HCT116 (cell line): ENCODE results near the gene PAIP1. TPM values are rescaled to one million over a fixed set of nuclear protein-coding genes. Genes with fewer than 3 reads are reported as not detected.

Experiments used
- ATAC-seq: fragments of 200-7000 bp; cut with Tn5 transposase; 2 replicates; pipeline ENCODE4 v1.9.1; 2020; ENCODE audit warnings: mild to moderate bottlenecking, moderate library complexity
- BruUV-seq: library from RNA; stranded (reverse); fragments of 400-500 nt; replicated peaks from 2 replicates; lab custom pipeline; 2021; lab: Mats Ljungman, UMichigan
- CTCF ChIA-PET: fragments of 300-600 bp; sonication (Branson Sonifier 250); formaldehyde crosslinking; loops from one replicate; lab custom pipeline; 2021; ENCODE audit warnings: antibody characterized with exemption; lab: Charles Lee
- POLR2A ChIA-PET: fragments of 300-600, 350-600 bp; sonication (Branson Sonifier 250); formaldehyde crosslinking; loops from one replicate; lab custom pipeline; 2021; ENCODE audit warnings: antibody characterized with exemption; lab: Charles Lee
- RAD21 ChIA-PET, 2 experiments: fragments of 300-600 bp; sonication (Branson Sonifier 250); formaldehyde crosslinking; loops; one replicate each; lab custom pipeline; 2023; ENCODE audit warnings: low total read pairs in 2 of 2; ENCODE audit not compliant: uncharacterized antibody in 2 of 2, unreplicated experiment in 2 of 2, low non-redundant PET in 1 of 2; lab: Charles Lee
- DNase-seq: peaks from one replicate; pipeline ENCODE4 v3.0.0-alpha.2; 2010; ENCODE audit warnings: low read depth, low spot score
- H2AFZ ChIP-seq: fragments of 200-600 bp; shearing (Covaris generic), sonication (generic); 2 replicates; pipeline ENCODE4 v1.6.1; 2017; ENCODE audit warnings: low read depth, mixed run types, mixed read lengths, antibody characterized with exemption, low read length; ENCODE audit not compliant: poor library complexity, severe bottlenecking
- H3K27ac ChIP-seq: 2 replicates; pipeline ENCODE4 v1.5.1; 2012; ENCODE audit warnings: low read depth, low read length
- H3K27me3 ChIP-seq: fragments of 200-600 bp; sonication (generic); 2 replicates; pipeline ENCODE4 v1.6.1; 2016; ENCODE audit warnings: mixed run types, low read length, mixed read lengths; ENCODE audit not compliant: insufficient read depth
- H3K36me3 ChIP-seq, 2 experiments: fragments of 200-500 bp in 1 of 2; fragments of 200-600 bp in 1 of 2; sonication (Bioruptor generic) in 1 of 2; sonication (generic) in 1 of 2; 2 replicates each; pipeline versions ENCODE4 v1.5.1 to v1.6.1; 2014 to 2016; ENCODE audit warnings: low read length in 2 of 2, inconsistent platforms in 1 of 2, mixed read lengths in 1 of 2, mixed run types in 1 of 2; ENCODE audit not compliant: insufficient read depth in 2 of 2, control insufficient read depth in 1 of 2
- H3K4me1 ChIP-seq, 2 experiments: fragments of 200-600 bp in 1 of 2; sonication (generic) in 1 of 2; 2 replicates each; pipeline versions ENCODE4 v1.5.1 to v1.6.1; 2012 to 2017; ENCODE audit warnings: low read length in 2 of 2, inconsistent platforms in 1 of 2, mild to moderate bottlenecking in 1 of 2, mixed read lengths in 1 of 2, mixed run types in 1 of 2, moderate library complexity in 1 of 2; ENCODE audit not compliant: insufficient read depth in 2 of 2, control insufficient read depth in 1 of 2
- H3K4me2 ChIP-seq: fragments of 200-600 bp; sonication (generic); 2 replicates; pipeline ENCODE4 v1.6.1; 2017; ENCODE audit warnings: mixed run types, low read length, mixed read lengths
- H3K4me3 ChIP-seq, 2 experiments: fragments of 200-600 bp in 1 of 2; sonication (generic) in 1 of 2; replicated peaks in 1 of 2; 2 replicates each; pipeline ENCODE4 v1.5.1; 2011 to 2016; ENCODE audit warnings: low read length in 2 of 2, control low read depth in 1 of 2, low read depth in 1 of 2, mild to moderate bottlenecking in 1 of 2, mixed read lengths in 1 of 2, mixed run types in 1 of 2
- H3K79me2 ChIP-seq: fragments of 200-600 bp; sonication (generic); 2 replicates; pipeline ENCODE4 v1.6.1; 2017; ENCODE audit warnings: mild to moderate bottlenecking, mixed run types, low read length, moderate library complexity, mixed read lengths; ENCODE audit not compliant: insufficient read depth
- H3K9ac ChIP-seq: fragments of 200-600 bp; sonication (generic); 2 replicates; pipeline ENCODE4 v1.6.1; 2016; ENCODE audit warnings: low read length, mixed read lengths
- H3K9me2 ChIP-seq: fragments of 200-600 bp; sonication (generic), shearing (Covaris generic); 2 replicates; pipeline ENCODE4 v1.6.1; 2017; ENCODE audit warnings: mixed run types, mild to moderate bottlenecking, moderate library complexity; ENCODE audit not compliant: insufficient read depth
- H3K9me3 ChIP-seq, 2 experiments: fragments of 200-500 bp in 1 of 2; fragments of 200-600 bp in 1 of 2; sonication (Bioruptor generic) in 1 of 2; sonication (generic) in 1 of 2; 2 replicates each; pipeline ENCODE4 v1.6.1; 2014 to 2017; ENCODE audit warnings: low read length in 2 of 2, mixed read lengths in 2 of 2, inconsistent platforms in 1 of 2, low read depth in 1 of 2, mild to moderate bottlenecking in 1 of 2, mixed run types in 1 of 2, moderate library complexity in 1 of 2; ENCODE audit not compliant: control insufficient read depth in 1 of 2, insufficient read depth in 1 of 2
- H4K20me1 ChIP-seq: fragments of 200-600 bp; sonication (generic), shearing (Covaris generic); 2 replicates; pipeline ENCODE4 v1.6.1; 2017; ENCODE audit warnings: mixed run types, mild to moderate bottlenecking, moderate library complexity; ENCODE audit not compliant: insufficient read depth
- CBX3 ChIP-seq: IDR thresholded peaks from 2 replicates; pipeline ENCODE4 v1.6.1; 2012; ENCODE audit warnings: low read depth
- CEBPB ChIP-seq: IDR thresholded peaks from 2 replicates; pipeline ENCODE4 v1.6.1; 2012; ENCODE audit warnings: low read depth
- EGR1 ChIP-seq: IDR thresholded peaks from 2 replicates; pipeline ENCODE4 v1.6.1; 2012; ENCODE audit warnings: low read depth
- ELF1 ChIP-seq: IDR thresholded peaks from 2 replicates; pipeline ENCODE4 v1.6.1; 2012; ENCODE audit warnings: low read depth, borderline replicate concordance
- FOSL1 ChIP-seq: IDR thresholded peaks from 2 replicates; pipeline ENCODE4 v1.6.1; 2012; ENCODE audit warnings: low read depth
- MAX ChIP-seq: IDR thresholded peaks from 2 replicates; pipeline ENCODE4 v1.6.1; 2012
- POLR2A ChIP-seq: IDR thresholded peaks from 2 replicates; pipeline ENCODE4 v1.7.0; 2011; ENCODE audit warnings: borderline replicate concordance; ENCODE audit not compliant: insufficient read depth, insufficient read length; ENCODE audit errors: extremely low read depth
- POLR2AphosphoS5 ChIP-seq: IDR thresholded peaks from 2 replicates; pipeline ENCODE4 v1.6.1; 2011; ENCODE audit warnings: mild to moderate bottlenecking, low read depth, low read length, moderate library complexity
- REST ChIP-seq: IDR thresholded peaks from 2 replicates; pipeline ENCODE4 v1.6.1; 2012; ENCODE audit warnings: low read depth
- SIN3A ChIP-seq: IDR thresholded peaks from 2 replicates; pipeline ENCODE4 v1.6.1; 2012; ENCODE audit warnings: low read depth
- SRF ChIP-seq: IDR thresholded peaks from 2 replicates; pipeline ENCODE4 v1.6.1; 2012; ENCODE audit warnings: low read depth
- TCF7L2 ChIP-seq: IDR thresholded peaks from 2 replicates; pipeline ENCODE4 v1.7.0; 2011; ENCODE audit warnings: borderline replicate concordance, inconsistent platforms; ENCODE audit not compliant: insufficient read depth, insufficient read length; ENCODE audit errors: extremely low read depth
- ZBTB33 ChIP-seq: IDR thresholded peaks from 2 replicates; pipeline ENCODE4 v1.6.1; 2011; ENCODE audit warnings: mild to moderate bottlenecking, low read length, moderate library complexity; ENCODE audit not compliant: insufficient replicate concordance; ENCODE audit errors: extremely low read depth
- ZFX ChIP-seq: fragments of 450-650 bp; IDR thresholded peaks from 2 replicates; pipeline ENCODE4 v1.6.1; 2017
- ZNF274 ChIP-seq: fragments of 200-500 bp; sonication (Bioruptor generic); IDR thresholded peaks from 2 replicates; pipeline ENCODE4 v1.6.1; 2014; ENCODE audit warnings: mild to moderate bottlenecking, low read depth, low read length, inconsistent platforms
- intact Hi-C: fragments of 100-400 bp; cut with micrococcal nuclease; formaldehyde crosslinking; loops from 2 replicates; pipeline ENCODE4 v1.10.0; 2022
- total RNA-seq: library from RNA; stranded (reverse); gene quantifications from one replicate; pipeline ENCODE4 v1.2.1, GENCODE V29; 2021; ENCODE audit not compliant: unreplicated experiment

PAIP1 gene
- total RNA-seq, 1 experiment from 2014 or later, result 83.8 TPM

GRCh38 chr5:43583724-43584123, 26.8 kb upstream of the PAIP1 start:
- intact Hi-C loops, result no loop called here
- Histone ChIP-seq H3K9me2 (no peaks in the 10 kb centered on the region), H3K27me3 (no peaks in the 10 kb centered on the region), H3K36me3 (no peaks in the 10 kb centered on the region), H3K9ac (no peak overlapping the region), H3K4me2 (no peak overlapping the region), H3K4me1 (no peaks in the 10 kb centered on the region), H2AFZ (no peak overlapping the region), H3K4me3 (no peak overlapping the region), H4K20me1 (no peaks in the 10 kb centered on the region), H3K9me3 (no peaks in the 10 kb centered on the region), H3K27ac (no peak overlapping the region), H3K79me2 (no peaks in the 10 kb centered on the region)
- ChIA-PET RAD21 (no interaction called here), POLR2A (no interaction called here), CTCF (no interaction called here)
- BruUV-seq, result no TSS peak
- DNase-seq (no peak), ATAC-seq (no peak)
- TF ChIP-seq ELF1 (no peak), ZBTB33 (no peak)

GRCh38 chr5:43582082-43583005, 25.5 kb upstream of the PAIP1 start:
- H3K27ac ChIP-seq, result no peak overlapping the region
- H2AFZ ChIP-seq, result no peak overlapping the region
- H3K4me2 ChIP-seq, result no peak overlapping the region
- no peaks in the 10 kb centered on the region for H4K20me1 ChIP-seq
- no peaks in the 10 kb centered on the region for H3K79me2 ChIP-seq
- no peak for DNase-seq
- no peaks in the 10 kb centered on the region for H3K27me3 ChIP-seq
- ChIA-PET RAD21 (no interaction called here), CTCF (no interaction called here), POLR2A (no interaction called here)
- H3K9me3 ChIP-seq, result no peaks in the 10 kb centered on the region
- no peak overlapping the region for H3K4me3 ChIP-seq
- no peaks in the 10 kb centered on the region for H3K9me2 ChIP-seq
- H3K9ac ChIP-seq, result no peak overlapping the region
- no peak for ATAC-seq
- BruUV-seq, result no TSS peak
- intact Hi-C loops, result no loop called here
- H3K36me3 ChIP-seq, result no peaks in the 10 kb centered on the region
- no peaks in the 10 kb centered on the region for H3K4me1 ChIP-seq
- no peak for TF ChIP-seq ELF1
- TF ChIP-seq MAX, result no peak
- no peak for TF ChIP-seq REST
- TF ChIP-seq CEBPB, result no peak
- TF ChIP-seq ZFX, result no peak
- no peak for TF ChIP-seq FOSL1
- no peak for TF ChIP-seq ZNF274
- TF ChIP-seq POLR2A, result no peak
- TF ChIP-seq TCF7L2, result no peak
- no peak for TF ChIP-seq POLR2AphosphoS5
- TF ChIP-seq SRF, result no peak
- TF ChIP-seq CBX3, result no peak
- no peak for TF ChIP-seq SIN3A
- no peak for TF ChIP-seq EGR1
